Sciatic nerve (tissue), 2 donors: ENCODE results near the gene C3orf18. TPM values are rescaled to one million over a fixed set of nuclear protein-coding genes. Genes with fewer than 3 reads are reported as not detected.

Experiments
- ATAC-seq: fragments of 200-7000 bp; cut with Tn5 transposase; one replicate; pipeline ENCODE4 v1.9.1; 2020; ENCODE audit warnings: mild to moderate bottlenecking, moderate library complexity
- DNase-seq: peaks from one replicate; pipeline ENCODE4 v3.0.0-alpha.2; 2020; ENCODE audit warnings: low spot score
- intact Hi-C: fragments of 100-400 bp; cut with DNase I; formaldehyde crosslinking; loops from one replicate; pipeline ENCODE4 v1.14.2; 2022
- total RNA-seq: library from RNA; stranded (reverse); fragmentation: NEBNext Ultra II Directional; extraction: Animal tissue kit (Norgen Biotek cat#: 25700); gene quantifications from one replicate; pipeline ENCODE4 v1.2.1, GENCODE V29; 2021
- donor health status: DM: no; HTN: no; CAD: no.
- donor health status: DM: no; HTN: no; CAD: no.

Gene C3orf18
- 16.1 TPM for total RNA-seq

- DNase-seq (peak; percentile 97), ATAC-seq (peak; percentile 85)
- intact Hi-C loops: loop anchor here (5.0 kb wide), 1 partner anchor 1115 kb away; no protein-coding TSS in a partner anchor
These were observed at the start of gene C3orf18 for GRCh38 chr3:50567386-50568167. Gene C3orf18, minus strand, starts transcription at chr3:50567747. Its CDS starts 2,048 bp downstream, at chr3:50565699.

GRCh38 chr3:50616770-50617095 is 49.2 kb upstream of the C3orf18 start:
- DNase-seq: peak; percentile 97
- peak; percentile 85 for ATAC-seq
- intact Hi-C loops: no loop called here

- DNase-seq (peak; percentile 89), ATAC-seq (peak; percentile 70)
- intact Hi-C loops: no loop called here
These were observed 48.6 kb upstream of the C3orf18 start for GRCh38 chr3:50616003-50616769.

GRCh38 chr3:50615190-50615589 is 47.6 kb upstream of the C3orf18 start:
- DNase-seq: no peak
- ATAC-seq: no peak
- intact Hi-C loops: no loop called here

- DNase-seq: no peak
- intact Hi-C loops: no loop called here
- no peak for ATAC-seq
These were observed 45.7 kb upstream of the C3orf18 start for GRCh38 chr3:50612970-50613846.

- ATAC-seq (no peak), DNase-seq (no peak)
- intact Hi-C loops: no loop called here
These were observed 44.8 kb upstream of the C3orf18 start for GRCh38 chr3:50612234-50612882.

- intact Hi-C loops: loop anchor here (2.0 kb wide), 1 partner anchor 39 kb away; no protein-coding TSS in a partner anchor
- ATAC-seq (peak; percentile 86), DNase-seq (peak; percentile 96)
These were observed 44.1 kb upstream of the C3orf18 start, which contains the start of gene CISH for GRCh38 chr3:50611464-50612233. Gene CISH, minus strand, starts transcription at chr3:50611774. Its CDS starts 124 bp downstream, at chr3:50611650.

GRCh38 chr3:50610992-50611463 is 43.5 kb upstream of the C3orf18 start:
- ATAC-seq (no peak), DNase-seq (no peak)
- intact Hi-C loops: loop anchor here (2.0 kb wide), 1 partner anchor 38 kb away; no protein-coding TSS in a partner anchor

GRCh38 chr3:50610181-50610971 is 42.8 kb upstream of the C3orf18 start:
- ATAC-seq (no peak), DNase-seq (no peak)
- intact Hi-C loops: loop anchor here (2.0 kb wide), 1 partner anchor 38 kb away; no protein-coding TSS in a partner anchor

- no peak for ATAC-seq
- intact Hi-C loops: loop anchor here (2.0 kb wide), 1 partner anchor 37 kb away; no protein-coding TSS in a partner anchor
These were observed 42.2 kb upstream of the C3orf18 start for GRCh38 chr3:50609763-50610085.

GRCh38 chr3:50609071-50609762 is 41.7 kb upstream of the C3orf18 start:
- intact Hi-C loops: no loop called here
- DNase-seq: no peak
- no peak for ATAC-seq

More at GRCh38 chr3:50609763-50610085, 42.2 kb upstream of the C3orf18 start:
- no peak for DNase-seq

- intact Hi-C loops: no loop called here
- ATAC-seq (no peak), DNase-seq (no peak)
These were observed 40.7 kb upstream of the C3orf18 start for GRCh38 chr3:50608278-50608677.

- intact Hi-C loops: no loop called here
- no peak for DNase-seq
- ATAC-seq: no peak
These were observed 39.9 kb upstream of the C3orf18 start for GRCh38 chr3:50607271-50608091.

GRCh38 chr3:50606596-50606995 is 39.0 kb upstream of the C3orf18 start:
- intact Hi-C loops: no loop called here
- ATAC-seq: no peak
- no peak for DNase-seq

- ATAC-seq: no peak
These were observed 38.4 kb upstream of the C3orf18 start for GRCh38 chr3:50605901-50606326.

More at GRCh38 chr3:50605901-50606326, 38.4 kb upstream of the C3orf18 start:
- DNase-seq: no peak
- intact Hi-C loops: no loop called here
